HPDE6-E6E7 (cell line): ENCODE results near the gene LUZP2.

Experiments
- DNase-seq: peaks from one replicate; pipeline ENCODE4 v3.0.0; 2011; ENCODE audit warnings: missing footprints; ENCODE audit errors: extremely low spot score

The LUZP2 gene

GRCh38 chr11:24567380-24567779, 70.5 kb downstream of the LUZP2 start:
- no peak for DNase-seq

DNA sequence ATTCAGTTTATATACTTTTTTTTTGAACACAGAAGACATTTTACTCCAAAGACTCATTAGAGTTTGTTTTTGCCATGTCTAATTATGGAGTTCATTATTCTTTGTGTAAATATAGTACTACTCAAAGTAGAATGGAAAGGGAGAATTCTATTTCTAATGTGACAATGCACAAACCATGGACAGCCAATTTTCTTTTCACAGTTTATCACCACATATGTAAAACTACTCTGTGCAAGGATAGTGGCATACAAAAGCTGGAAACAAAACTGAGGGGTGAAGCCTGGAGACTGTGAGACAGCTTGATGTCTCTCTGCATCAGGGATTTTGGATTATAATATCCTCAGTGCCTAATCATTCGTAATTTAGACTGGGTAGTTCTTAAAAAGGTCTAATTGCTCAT, 75.5 kb downstream of the LUZP2 start:
- no peak for DNase-seq

GRCh38 chr11:24574461-24574860, 77.6 kb downstream of the LUZP2 start:
- no peak for DNase-seq

- DNase-seq, result peak; percentile 10
These were observed 78.5 kb downstream of the LUZP2 start for GRCh38 chr11:24575392-24575791.

- no peak for DNase-seq
These were observed 88.3 kb downstream of the LUZP2 start for GRCh38 chr11:24585192-24585591.

- DNase-seq, result no peak
These were observed 90.8 kb downstream of the LUZP2 start for GRCh38 chr11:24587635-24588034.

- DNase-seq, result peak; percentile 8
These were observed 91.2 kb downstream of the LUZP2 start for GRCh38 chr11:24588081-24588480.

- DNase-seq, result no peak
These were observed 92.2 kb downstream of the LUZP2 start for GRCh38 chr11:24589064-24589463.

- no peak for DNase-seq
These were observed 94.4 kb downstream of the LUZP2 start for GRCh38 chr11:24591283-24591682.

DNA sequence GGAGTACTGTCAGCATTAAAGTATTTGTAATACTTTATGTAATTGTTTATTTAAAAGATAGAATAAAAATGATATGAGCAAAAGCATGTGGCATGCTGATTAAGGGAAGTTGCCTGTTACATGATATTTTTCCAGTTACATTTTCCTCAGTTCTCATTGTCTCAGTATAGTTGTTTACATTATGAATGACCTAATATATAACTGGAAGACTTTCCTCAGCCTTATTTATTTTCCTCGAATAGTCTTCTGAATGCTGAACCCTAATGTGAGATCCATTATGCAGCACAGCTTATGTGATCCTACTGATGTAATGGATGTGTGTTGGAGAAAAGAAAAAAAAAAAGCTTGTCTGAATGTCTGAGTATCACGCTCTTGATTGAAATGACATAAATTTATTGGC, 95.5 kb downstream of the LUZP2 start:
- DNase-seq, result no peak

- peak; percentile 13 for DNase-seq
These were observed 96.5 kb downstream of the LUZP2 start for GRCh38 chr11:24593332-24593731.

DNA sequence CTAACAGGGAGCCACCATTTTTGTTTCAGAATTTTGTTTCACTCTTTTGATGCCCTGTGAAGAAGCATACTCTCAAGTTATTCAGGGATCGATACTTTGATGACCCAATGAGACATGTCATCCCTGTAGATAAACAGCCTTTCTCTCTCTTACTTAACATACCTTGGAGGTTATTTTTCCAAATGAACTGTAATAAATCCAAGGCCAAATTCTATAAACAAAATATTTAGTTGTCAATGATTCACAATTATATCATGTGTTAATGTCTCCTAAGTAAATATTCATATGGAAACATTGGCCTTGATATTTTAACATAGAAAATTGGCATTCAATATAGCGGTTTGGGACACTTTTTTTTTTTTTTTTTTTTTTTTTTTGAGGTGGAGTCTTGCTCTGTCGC, 97.5 kb downstream of the LUZP2 start:
- DNase-seq, result no peak

DNA sequence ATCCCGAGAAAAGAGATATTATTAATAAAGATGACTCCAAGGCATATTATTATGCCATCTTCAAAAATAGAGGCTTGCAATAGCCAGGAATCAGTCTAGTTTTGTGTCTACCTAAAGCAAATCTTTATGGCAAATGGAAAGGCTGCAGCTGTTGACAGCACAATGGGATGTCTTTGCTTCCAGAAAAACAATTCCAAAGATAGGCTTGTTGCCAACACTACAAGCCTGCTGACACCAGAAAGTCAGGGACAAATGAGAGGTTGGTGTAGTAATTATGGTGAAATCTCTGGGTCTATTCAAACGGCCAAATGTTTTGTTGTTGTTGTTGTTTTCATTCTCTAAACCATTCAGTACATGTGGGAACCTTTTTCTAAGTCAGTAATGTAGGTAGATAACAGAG, 101.8 kb downstream of the LUZP2 start:
- DNase-seq, result no peak

DNA sequence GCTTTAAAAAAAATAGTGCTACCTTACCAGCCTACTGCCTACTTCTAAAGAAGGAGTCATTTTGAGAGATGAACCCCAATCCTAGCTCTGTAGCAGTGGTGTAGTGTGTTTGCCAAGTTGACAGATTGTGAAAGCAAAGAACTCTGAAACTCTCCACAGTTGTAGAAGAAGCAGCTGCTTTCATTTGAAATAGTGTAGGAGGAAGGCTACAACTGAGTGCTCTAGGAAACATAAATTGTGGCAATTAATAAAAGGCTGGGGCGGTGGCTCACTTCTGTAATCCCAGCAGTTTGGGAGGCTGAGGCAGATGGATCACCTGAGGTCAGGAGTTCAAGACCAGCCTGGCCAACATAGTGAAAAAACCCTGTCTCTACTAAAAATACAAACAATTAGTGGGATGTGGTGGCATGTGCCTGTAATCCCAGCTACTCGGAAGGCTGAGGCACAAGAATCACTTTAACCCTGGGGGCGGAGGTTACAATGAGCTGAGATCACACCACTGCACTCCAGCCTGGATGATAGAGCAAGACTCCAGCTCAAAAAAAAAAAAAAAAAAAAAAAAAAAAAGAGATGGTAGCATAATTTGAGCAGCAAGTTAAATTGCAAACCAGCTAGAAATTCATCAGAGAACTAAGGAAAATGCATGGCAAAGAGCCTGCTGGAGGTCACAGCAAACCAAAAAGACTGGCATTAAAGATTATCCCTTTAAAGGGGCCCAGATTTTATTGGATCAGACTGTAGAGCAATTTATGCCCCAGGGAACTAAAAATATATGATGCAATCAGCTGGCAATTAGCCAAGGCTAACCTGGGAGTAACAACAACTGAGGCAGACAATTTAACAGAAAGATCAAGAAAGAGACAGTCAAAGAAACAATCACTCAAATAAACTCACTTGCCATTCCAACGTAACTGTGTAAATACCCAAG, 112.6 kb downstream of the LUZP2 start:
- DNase-seq, result no peak

- DNase-seq, result no peak
These were observed 118.8 kb downstream of the LUZP2 start for GRCh38 chr11:24615451-24616160.

DNA sequence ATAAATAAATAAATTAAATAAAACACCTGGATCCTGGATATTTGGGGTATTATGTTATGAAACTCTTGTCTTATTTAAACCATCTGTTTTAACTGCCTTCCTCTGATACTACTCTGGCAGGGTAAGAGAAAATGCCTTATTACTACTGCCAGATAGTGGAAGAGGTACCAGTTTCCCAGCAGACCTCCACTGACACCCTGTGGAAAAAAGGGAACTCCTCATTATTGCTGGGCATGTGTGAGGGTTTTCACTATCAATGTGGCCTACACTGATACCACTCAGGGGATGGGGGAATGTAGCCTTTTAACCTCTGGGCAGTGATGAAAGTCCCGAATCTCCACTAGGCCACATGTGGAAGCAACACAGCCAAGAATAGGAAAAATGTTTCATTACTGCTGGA, 121.0 kb downstream of the LUZP2 start:
- DNase-seq, result no peak

DNA sequence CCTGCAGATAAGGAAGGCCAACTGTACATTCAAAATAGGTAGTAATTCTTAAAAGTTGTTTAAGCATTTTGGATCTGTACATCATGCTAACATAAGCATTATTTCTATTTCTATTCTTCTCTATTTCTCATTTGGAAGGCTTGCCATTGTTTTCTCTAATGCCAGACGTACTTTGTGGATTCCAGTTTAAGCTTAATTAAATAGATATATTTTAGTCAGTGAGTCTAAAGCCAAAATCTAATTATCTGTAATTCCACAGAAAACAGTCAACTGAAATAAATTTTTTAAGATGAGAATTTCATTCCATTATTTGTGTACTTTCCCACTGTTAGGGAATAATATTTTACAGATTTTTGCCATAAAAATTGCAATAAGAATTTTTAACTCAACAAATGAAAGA, 123.0 kb downstream of the LUZP2 start:
- DNase-seq, result no peak

DNA sequence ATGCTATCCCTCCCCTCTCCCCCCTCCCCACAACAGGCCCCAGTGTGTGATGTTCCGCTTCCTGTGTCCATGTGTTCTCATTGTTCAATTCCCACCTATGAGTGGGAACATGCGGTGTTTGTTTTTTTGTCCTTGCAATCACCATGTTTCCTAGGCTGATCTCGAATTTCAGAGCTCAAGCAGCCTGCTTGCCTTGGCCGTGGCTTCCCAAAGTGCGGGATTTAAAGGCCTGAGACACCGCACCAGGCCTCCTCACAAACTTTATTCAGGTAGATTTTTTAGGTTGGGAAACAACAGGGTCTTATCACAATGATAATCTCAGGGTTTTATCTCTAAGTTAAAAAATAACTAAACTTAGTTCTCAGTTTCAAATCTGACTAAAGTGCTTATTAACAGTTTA, 125.4 kb downstream of the LUZP2 start:
- DNase-seq, result no peak

DNA sequence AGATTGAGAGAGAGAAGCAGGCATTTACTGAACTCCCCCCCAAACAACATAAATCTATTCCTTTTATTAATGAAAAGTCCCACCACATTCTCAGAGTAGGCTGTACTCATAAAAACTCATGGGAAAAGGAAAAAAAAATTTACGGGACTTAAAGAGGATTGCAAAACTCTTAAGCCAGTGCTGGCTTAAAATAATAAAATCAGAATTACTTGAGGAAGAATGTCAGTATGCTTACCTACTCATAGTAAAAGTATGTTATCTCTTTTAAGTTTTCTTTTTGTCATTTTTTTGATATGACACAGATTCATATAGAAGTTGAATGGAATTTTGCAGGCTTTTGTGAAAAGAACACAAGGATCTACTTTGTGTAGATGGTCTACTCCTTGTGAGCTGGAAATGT, 126.3 kb downstream of the LUZP2 start:
- no peak for DNase-seq

DNA sequence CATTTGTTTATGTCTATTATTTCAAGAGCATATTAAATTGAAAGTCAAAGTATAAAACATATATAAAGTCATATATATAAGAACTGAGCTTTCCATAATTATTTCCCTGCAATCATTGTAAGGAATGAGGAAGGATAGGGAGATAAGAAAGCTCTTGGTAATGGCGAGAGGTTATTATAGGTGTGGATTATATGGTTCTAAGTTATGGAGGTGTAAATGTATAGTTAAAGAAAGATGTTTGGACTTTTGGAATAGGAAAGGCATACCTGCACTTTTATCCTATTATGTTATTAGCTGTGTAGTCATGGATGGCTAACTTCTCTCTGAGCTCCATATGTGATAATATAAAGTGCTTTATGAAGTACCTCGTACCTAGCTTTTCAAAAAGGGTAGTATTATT, 127.6 kb downstream of the LUZP2 start:
- no peak for DNase-seq

DNA sequence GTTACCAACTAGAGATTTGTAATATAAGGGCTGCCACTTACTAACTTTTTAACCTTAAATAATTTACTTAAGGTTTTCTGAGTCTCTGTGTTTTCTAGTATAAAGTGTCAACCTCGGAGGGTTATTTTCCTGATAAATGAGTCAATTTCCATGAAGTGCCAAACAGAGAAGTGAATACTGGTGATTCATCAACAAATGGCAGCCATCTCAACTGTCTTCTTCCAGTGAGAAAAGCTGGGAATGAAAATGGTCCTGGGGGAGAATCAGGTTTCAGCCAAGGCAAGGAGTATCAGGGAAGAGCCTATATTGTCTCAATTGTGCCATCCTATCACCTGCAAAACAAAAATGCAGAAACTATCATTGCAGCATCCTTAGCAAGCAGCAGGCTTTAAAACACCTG, 129.1 kb downstream of the LUZP2 start:
- no peak for DNase-seq

DNA sequence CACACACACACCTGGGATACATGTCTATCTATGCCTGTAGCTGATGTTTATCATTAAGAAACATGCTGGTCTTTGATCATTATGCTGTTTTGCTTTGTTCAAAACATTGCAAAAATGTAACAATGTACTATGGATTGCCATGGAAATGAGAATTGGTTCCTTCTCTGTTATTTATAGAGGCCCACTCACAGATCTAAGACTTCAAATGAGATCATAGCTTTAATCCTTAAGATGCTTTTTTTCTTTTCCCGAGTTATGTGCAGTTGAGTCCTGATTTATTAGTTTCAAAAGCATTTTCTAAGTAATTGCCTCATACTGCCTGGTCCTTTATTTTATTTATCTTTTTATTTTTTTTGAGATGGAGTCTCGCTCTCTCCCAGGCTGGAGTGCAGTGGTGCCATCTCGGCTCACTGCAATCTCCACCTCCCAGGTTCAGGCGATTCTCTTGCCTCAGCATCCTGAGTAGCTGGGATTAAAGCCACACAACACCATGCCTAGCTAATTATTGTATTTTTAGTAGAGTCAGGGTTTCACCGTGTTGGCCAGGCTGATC, 131.4 kb downstream of the LUZP2 start:
- DNase-seq, result no peak

DNA sequence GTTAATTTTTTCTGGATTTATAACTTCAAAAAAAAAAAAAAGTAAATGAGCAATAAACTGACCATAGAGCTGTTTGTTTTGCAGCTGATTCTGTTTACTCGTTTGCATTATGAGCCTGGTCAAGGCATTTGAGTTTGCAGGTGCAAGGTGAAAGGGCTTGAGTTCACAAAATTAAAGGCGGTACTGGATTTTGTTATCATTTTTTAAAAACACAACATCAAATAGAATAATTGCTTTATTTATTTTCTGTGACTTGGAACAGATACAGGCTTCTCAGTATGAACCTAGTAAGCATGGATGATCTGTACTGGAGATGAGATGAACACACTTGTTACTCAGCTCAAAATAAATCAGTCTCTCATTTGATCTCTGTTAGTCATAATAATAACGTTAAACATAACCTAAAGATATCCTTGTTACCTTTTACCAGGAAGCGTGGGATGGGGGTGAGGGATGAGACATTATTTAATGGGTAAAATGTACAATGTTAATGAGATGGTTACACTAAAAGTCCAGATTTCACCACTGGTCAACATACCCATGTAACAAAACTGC, 137.8 kb downstream of the LUZP2 start:
- no peak for DNase-seq
